ENCODE data around the gene FEM1C.
A peak's percentile ranks its signal among the peaks of the same experiment; 100 is the strongest.

The FEM1C gene

GRCh38 chr5:115545351-115545882, 842 bp upstream of the FEM1C start:
- Histone ChIP-seq H3K79me1 (ENCODE audit: low read length) (peaks cover 4% of the 10 kb centered on the region), H3K36me3 (ENCODE audit: control insufficient read depth in 1 of 2, insufficient read depth in 2 of 2, low read length in 2 of 2) (peaks cover 3 to 4% of the 10 kb centered on the region in 2 experiments), H3K4me3 (ENCODE audit: low read depth, low read length) (no peak overlapping the region), H3K4me1 (ENCODE audit: control insufficient read depth in 1 of 2, insufficient read depth in 2 of 2, low read length in 2 of 2) (peaks cover 4 to 6% of the 10 kb centered on the region in 2 experiments), H3K79me2 (ENCODE audit: control insufficient read depth, insufficient read depth, low read length, poor library complexity) (peaks cover 10% of the 10 kb centered on the region), H3K4ac (ENCODE audit: low read depth, low read length) (no peak overlapping the region), H3K27me3 (ENCODE audit: insufficient read depth, low read length) (no peaks in the 10 kb centered on the region), H2BK120ac (ENCODE audit: insufficient read depth, low read length, poor library complexity) (no peak overlapping the region), H3K4me2 (ENCODE audit: low read length) (peak overlapping the region; percentile 68), H3K18ac (ENCODE audit: low read length) (no peak overlapping the region), H2AK5ac (ENCODE audit: low read length) (no peak overlapping the region), H3K9ac (ENCODE audit: low read length) (no peak overlapping the region), H3K14ac (ENCODE audit: low read length) (no peak overlapping the region), H2BK12ac (ENCODE audit: low read length) (no peak overlapping the region), H2BK5ac (ENCODE audit: low read depth, low read length, poor library complexity) (no peak overlapping the region), H3K9me3 (ENCODE audit: insufficient read depth, low read depth, low read length) (peaks cover 2% of the 10 kb centered on the region), H4K12ac (ENCODE audit: low read depth, low read length) (no peak overlapping the region), H3K27ac (ENCODE audit: low read depth, low read length) (no peak overlapping the region), H4K91ac (ENCODE audit: low read depth, low read length) (no peak overlapping the region), H3K23ac (ENCODE audit: low read length) (no peak overlapping the region), H2AFZ (ENCODE audit: insufficient read depth, low read length, poor library complexity) (peak overlapping the region; percentile 62), H4K8ac (ENCODE audit: low read depth, low read length) (peak overlapping the region; percentile 81)
- no CpG with 5 or more reads among the region's 9 CpGs for WGBS (ENCODE audit: extremely low coverage, insufficient coverage, insufficient read length)
- no peak for DNase-seq

- H3K4ac ChIP-seq (ENCODE audit: low read depth, low read length), result peak overlapping the region; percentile 58
- peak overlapping the region; percentile 59 for H3K14ac ChIP-seq (ENCODE audit: low read length)
- peaks cover 3 to 4% of the 10 kb centered on the region in 2 experiments for H3K36me3 ChIP-seq (ENCODE audit: control insufficient read depth in 1 of 2, insufficient read depth in 2 of 2, low read length in 2 of 2)
- no CpG with 5 or more reads among the region's 20 CpGs for WGBS (ENCODE audit: extremely low coverage, insufficient coverage, insufficient read length)
- H3K79me2 ChIP-seq (ENCODE audit: control insufficient read depth, insufficient read depth, low read length, poor library complexity), result peaks cover 10% of the 10 kb centered on the region
- DNase-seq, result no peak
- peaks cover 4% of the 10 kb centered on the region for H3K79me1 ChIP-seq (ENCODE audit: low read length)
- peak overlapping the region; percentile 87 for H3K4me2 ChIP-seq (ENCODE audit: low read length)
- H2AFZ ChIP-seq (ENCODE audit: insufficient read depth, low read length, poor library complexity), result peak overlapping the region; percentile 51
- H3K27me3 ChIP-seq (ENCODE audit: insufficient read depth, low read length), result no peaks in the 10 kb centered on the region
- H3K9ac ChIP-seq (ENCODE audit: low read length), result peak overlapping the region; percentile 91
- peaks cover 4 to 6% of the 10 kb centered on the region in 2 experiments for H3K4me1 ChIP-seq (ENCODE audit: control insufficient read depth in 1 of 2, insufficient read depth in 2 of 2, low read length in 2 of 2)
- H2AK5ac ChIP-seq (ENCODE audit: low read length), result no peak overlapping the region
- H4K8ac ChIP-seq (ENCODE audit: low read depth, low read length), result peak overlapping the region; percentile 40
- peak overlapping the region; percentile 89 for H3K18ac ChIP-seq (ENCODE audit: low read length)
- H4K12ac ChIP-seq (ENCODE audit: low read depth, low read length), result peak overlapping the region; percentile 21
- H3K23ac ChIP-seq (ENCODE audit: low read length), result no peak overlapping the region
- H2BK120ac ChIP-seq (ENCODE audit: insufficient read depth, low read length, poor library complexity), result peak overlapping the region; percentile 4
- H3K9me3 ChIP-seq (ENCODE audit: insufficient read depth, low read depth, low read length), result peaks cover 2% of the 10 kb centered on the region
- H2BK12ac ChIP-seq (ENCODE audit: low read length), result no peak overlapping the region
- H4K91ac ChIP-seq (ENCODE audit: low read depth, low read length), result peak overlapping the region; percentile 31
- peak overlapping the region; percentile 94 for H3K27ac ChIP-seq (ENCODE audit: low read depth, low read length)
- peak overlapping the region; percentile 34 for H2BK5ac ChIP-seq (ENCODE audit: low read depth, low read length, poor library complexity)
- peak overlapping the region; percentile 85 for H3K4me3 ChIP-seq (ENCODE audit: low read depth, low read length)
Measured at GRCh38 chr5:115544043-115544435, 536 bp downstream of the FEM1C start.

DNA sequence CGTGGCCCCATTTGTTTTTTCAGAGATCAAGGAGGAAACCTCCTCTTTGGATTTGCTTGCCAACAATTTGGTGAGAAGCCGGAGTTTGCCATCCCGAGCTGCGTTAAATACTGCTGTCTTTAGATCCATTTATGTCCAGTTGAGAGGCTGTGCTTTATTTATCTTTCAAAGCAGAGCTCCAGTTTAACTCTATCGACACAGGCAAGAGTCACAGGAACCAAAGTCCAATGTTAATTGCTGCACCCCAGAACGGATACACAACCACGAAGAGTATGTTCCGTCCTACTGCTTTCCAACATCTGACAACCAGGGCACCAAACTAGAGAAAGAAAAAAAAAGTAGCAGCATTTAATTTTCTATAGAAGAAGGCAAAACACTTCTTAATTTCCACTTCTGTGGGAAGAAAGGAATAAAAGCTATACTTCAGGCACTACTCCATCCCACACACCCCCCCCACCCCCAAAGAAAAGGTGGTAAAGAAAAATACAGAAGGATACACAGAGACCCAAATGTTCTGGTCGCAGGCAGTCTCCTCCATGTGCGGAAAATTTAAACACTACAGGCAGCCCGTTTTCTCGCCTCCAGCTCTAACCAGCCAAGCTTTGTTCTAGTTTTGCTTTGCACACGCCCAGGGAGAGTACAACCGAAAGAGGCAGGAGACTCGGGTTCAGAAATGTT, 1.1 kb downstream of the FEM1C start:
- no peak overlapping the region for H4K8ac ChIP-seq (ENCODE audit: low read depth, low read length)
- H2BK12ac ChIP-seq (ENCODE audit: low read length), result no peak overlapping the region
- no peak overlapping the region for H2BK120ac ChIP-seq (ENCODE audit: insufficient read depth, low read length, poor library complexity)
- H3K9me3 ChIP-seq (ENCODE audit: insufficient read depth, low read depth, low read length), result peaks cover 2% of the 10 kb centered on the region
- peaks cover 10% of the 10 kb centered on the region for H3K79me2 ChIP-seq (ENCODE audit: control insufficient read depth, insufficient read depth, low read length, poor library complexity)
- H3K23ac ChIP-seq (ENCODE audit: low read length), result peak overlapping the region; percentile 13
- no peak overlapping the region for H4K12ac ChIP-seq (ENCODE audit: low read depth, low read length)
- peak overlapping the region; percentile 4 for H3K27ac ChIP-seq (ENCODE audit: low read depth, low read length)
- H3K14ac ChIP-seq (ENCODE audit: low read length), result no peak overlapping the region
- peak overlapping the region; percentile 85 for H3K4me3 ChIP-seq (ENCODE audit: low read depth, low read length)
- no peak overlapping the region for H2AFZ ChIP-seq (ENCODE audit: insufficient read depth, low read length, poor library complexity)
- H3K4me1 ChIP-seq (ENCODE audit: control insufficient read depth in 1 of 2, insufficient read depth in 2 of 2, low read length in 2 of 2), result peaks cover 4 to 6% of the 10 kb centered on the region in 2 experiments
- H3K27me3 ChIP-seq (ENCODE audit: insufficient read depth, low read length), result no peaks in the 10 kb centered on the region
- H4K91ac ChIP-seq (ENCODE audit: low read depth, low read length), result no peak overlapping the region
- peak overlapping the region; percentile 87 for H3K4me2 ChIP-seq (ENCODE audit: low read length)
- H3K79me1 ChIP-seq (ENCODE audit: low read length), result peaks cover 4% of the 10 kb centered on the region
- peak overlapping the region; percentile 64 for H3K9ac ChIP-seq (ENCODE audit: low read length)
- no peak overlapping the region for H3K18ac ChIP-seq (ENCODE audit: low read length)
- peak; percentile 38 to 66 for DNase-seq
- no CpG with 5 or more reads among the region's 15 CpGs for WGBS (ENCODE audit: extremely low coverage, insufficient coverage, insufficient read length)
- H2AK5ac ChIP-seq (ENCODE audit: low read length), result no peak overlapping the region
- H3K36me3 ChIP-seq (ENCODE audit: control insufficient read depth in 1 of 2, insufficient read depth in 2 of 2, low read length in 2 of 2), result peaks cover 3 to 4% of the 10 kb centered on the region in 2 experiments
- no peak overlapping the region for H2BK5ac ChIP-seq (ENCODE audit: low read depth, low read length, poor library complexity)
- H3K4ac ChIP-seq (ENCODE audit: low read depth, low read length), result peak overlapping the region; percentile 96

DNA sequence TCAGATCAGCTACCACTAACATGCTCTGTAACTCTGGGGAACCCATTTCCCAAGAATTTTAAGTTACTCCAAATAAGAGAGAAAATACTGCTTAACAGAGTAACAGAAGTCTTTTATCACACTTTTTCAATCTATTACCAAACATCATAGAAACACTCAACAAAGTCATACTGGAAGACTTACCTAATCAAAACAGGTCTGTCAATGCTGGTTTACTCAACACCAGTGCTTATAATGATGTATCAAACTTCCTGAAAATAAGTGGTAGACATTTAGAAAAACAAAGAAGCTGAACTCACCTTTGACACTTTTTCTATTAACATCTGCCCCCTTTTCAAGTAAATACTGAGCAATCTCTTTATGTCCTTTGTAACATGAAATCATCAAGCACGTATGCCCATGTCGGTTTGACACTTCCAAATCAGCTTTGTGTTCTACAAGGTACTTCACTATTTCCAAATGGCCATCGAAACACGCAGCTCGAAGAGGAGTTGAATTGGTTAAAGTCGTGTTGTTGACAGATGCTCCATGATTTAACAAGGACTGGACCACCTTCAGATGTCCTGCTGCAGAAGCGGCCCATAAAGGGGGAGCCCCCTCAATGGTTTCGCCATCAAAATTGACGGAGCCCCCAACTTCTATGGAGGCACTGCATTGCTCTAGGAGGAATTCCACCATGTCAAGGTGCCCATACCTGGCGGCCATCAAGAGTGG, 1.8 kb downstream of the FEM1C start:
- no peak overlapping the region for H2AFZ ChIP-seq (ENCODE audit: insufficient read depth, low read length, poor library complexity)
- peaks cover 4% of the 10 kb centered on the region for H3K79me1 ChIP-seq (ENCODE audit: low read length)
- H2BK5ac ChIP-seq (ENCODE audit: low read depth, low read length, poor library complexity), result no peak overlapping the region
- H3K4me3 ChIP-seq (ENCODE audit: low read depth, low read length), result peak overlapping the region; percentile 85
- no peak overlapping the region for H2AK5ac ChIP-seq (ENCODE audit: low read length)
- no CpG with 5 or more reads among the region's 10 CpGs for WGBS (ENCODE audit: extremely low coverage, insufficient coverage, insufficient read length)
- H3K27me3 ChIP-seq (ENCODE audit: insufficient read depth, low read length), result no peaks in the 10 kb centered on the region
- peaks cover 2% of the 10 kb centered on the region for H3K9me3 ChIP-seq (ENCODE audit: insufficient read depth, low read depth, low read length)
- H3K9ac ChIP-seq (ENCODE audit: low read length), result no peak overlapping the region
- peaks cover 10% of the 10 kb centered on the region for H3K79me2 ChIP-seq (ENCODE audit: control insufficient read depth, insufficient read depth, low read length, poor library complexity)
- H3K23ac ChIP-seq (ENCODE audit: low read length), result peak overlapping the region; percentile 13
- no peak overlapping the region for H4K12ac ChIP-seq (ENCODE audit: low read depth, low read length)
- H3K4me2 ChIP-seq (ENCODE audit: low read length), result peak overlapping the region; percentile 87
- H3K4me1 ChIP-seq (ENCODE audit: control insufficient read depth in 1 of 2, insufficient read depth in 2 of 2, low read length in 2 of 2), result peaks cover 4 to 6% of the 10 kb centered on the region in 2 experiments
- H3K14ac ChIP-seq (ENCODE audit: low read length), result no peak overlapping the region
- H3K4ac ChIP-seq (ENCODE audit: low read depth, low read length), result peak overlapping the region; percentile 96
- no peak overlapping the region for H3K27ac ChIP-seq (ENCODE audit: low read depth, low read length)
- no peak overlapping the region for H2BK120ac ChIP-seq (ENCODE audit: insufficient read depth, low read length, poor library complexity)
- H4K91ac ChIP-seq (ENCODE audit: low read depth, low read length), result no peak overlapping the region
- H4K8ac ChIP-seq (ENCODE audit: low read depth, low read length), result no peak overlapping the region
- DNase-seq, result peak in 1 of 2 donors; percentile 66
- no peak overlapping the region for H3K18ac ChIP-seq (ENCODE audit: low read length)
- H2BK12ac ChIP-seq (ENCODE audit: low read length), result no peak overlapping the region
- peaks cover 3 to 4% of the 10 kb centered on the region in 2 experiments for H3K36me3 ChIP-seq (ENCODE audit: control insufficient read depth in 1 of 2, insufficient read depth in 2 of 2, low read length in 2 of 2)

All from trophoblast cell (in vitro differentiated cells and primary cell).